A172 (cell line): ENCODE data around the gene SPRTN. TPM values are rescaled to one million over a fixed set of nuclear protein-coding genes. Genes with fewer than 3 reads are reported as not detected.
"Not testable (repeated sequence)": the region's sequence is repeated elsewhere in the genome, so short reads cannot be mapped to it uniquely, and the experiment has no call there.

ENCODE experiments used
- DNase-seq: peaks from one replicate; pipeline ENCODE4 v3.0.0-alpha.2; 2015; ENCODE audit warnings: low spot score
- total RNA-seq: library from RNA; depleted of rRNA; stranded (reverse); fragments of >200 nt; shearing (Covaris generic); gene quantifications from 2 replicates; pipeline ENCODE4 v1.2.3, GENCODE V29; 2014

Gene SPRTN
- total RNA-seq, 1 experiment from 2014 or later = 34.4 TPM

GRCh38 chr1:231335663-231336602 is 2.2 kb upstream of the SPRTN start:
- no peak for DNase-seq

- no peak for DNase-seq
Observed at GRCh38 chr1:231337043-231337471, 1.0 kb upstream of the SPRTN start.

GRCh38 chr1:231337472-231338269 is 422 bp upstream of the SPRTN start, which contains the start of gene EXOC8:
Gene EXOC8, minus strand, starts transcription at chr1:231337852. Its CDS starts 107 bp downstream, at chr1:231337745.
- DNase-seq = peak; percentile 99

GRCh38 chr1:231340328-231341013 is 2.4 kb downstream of the SPRTN start:
- no peak for DNase-seq

- DNase-seq = no peak
Observed at GRCh38 chr1:231347961-231348360, 9.9 kb downstream of the SPRTN start.

- DNase-seq = no peak
Observed at GRCh38 chr1:231348442-231348841, 10.3 kb downstream of the SPRTN start.

- not testable (repeated sequence) for DNase-seq
Observed at GRCh38 chr1:231348856-231349255, 10.8 kb downstream of the SPRTN start.

GRCh38 chr1:231351816-231352215 is 13.7 kb downstream of the SPRTN start:
- no peak for DNase-seq

- no peak for DNase-seq
Observed at GRCh38 chr1:231353086-231353485, 15.0 kb downstream of the SPRTN start.

GRCh38 chr1:231354330-231355020 is 16.4 kb downstream of the SPRTN start:
- DNase-seq = no peak

GRCh38 chr1:231355171-231355570 is 17.1 kb downstream of the SPRTN start:
- DNase-seq = no peak

GRCh38 chr1:231357187-231357772 is 19.2 kb downstream of the SPRTN start:
- no peak for DNase-seq

- peak; percentile 78 for DNase-seq
Observed at GRCh38 chr1:231357831-231358354, 19.8 kb downstream of the SPRTN start.

- DNase-seq = peak; percentile 22
Observed at GRCh38 chr1:231359113-231359512, 21.0 kb downstream of the SPRTN start.

- no peak for DNase-seq
Observed at GRCh38 chr1:231362325-231362724, 24.2 kb downstream of the SPRTN start.

GRCh38 chr1:231363624-231364023 is 25.5 kb downstream of the SPRTN start:
- DNase-seq = no peak

- DNase-seq = no peak
Observed at GRCh38 chr1:231364192-231364591, 26.1 kb downstream of the SPRTN start.

- DNase-seq = no peak
Observed at GRCh38 chr1:231369282-231369681, 31.2 kb downstream of the SPRTN start.

- DNase-seq = no peak
Observed at GRCh38 chr1:231372501-231372900, 34.4 kb downstream of the SPRTN start.

GRCh38 chr1:231374394-231374793 is 36.3 kb downstream of the SPRTN start:
- no peak for DNase-seq

GRCh38 chr1:231376101-231376500 is 38.0 kb downstream of the SPRTN start:
- peak; percentile 25 for DNase-seq
